ENCODE results near the gene MAGT1.

Gene MAGT1

GRCh38 chrX:77814210-77814609 lies 81.0 kb downstream of the MAGT1 start:
- Histone ChIP-seq H2BK120ac (ENCODE audit: insufficient read depth, low read length, poor library complexity) (no peak overlapping the region), H3K18ac (ENCODE audit: low read length) (no peak overlapping the region), H2BK12ac (ENCODE audit: low read length) (no peak overlapping the region), H3K4me3 (ENCODE audit: low read depth, low read length) (no peak overlapping the region), H2AFZ (ENCODE audit: insufficient read depth, low read length, poor library complexity) (no peak overlapping the region), H3K9ac (ENCODE audit: low read length) (no peak overlapping the region), H3K36me3 (ENCODE audit: control insufficient read depth in 1 of 2, insufficient read depth in 2 of 2, low read length in 2 of 2) (no peaks in the 10 kb centered on the region), H3K4ac (ENCODE audit: low read depth, low read length) (no peak overlapping the region), H4K91ac (ENCODE audit: low read depth, low read length) (no peak overlapping the region), H2AK5ac (ENCODE audit: low read length) (no peak overlapping the region), H4K8ac (ENCODE audit: low read depth, low read length) (no peak overlapping the region), H3K4me2 (ENCODE audit: low read length) (no peak overlapping the region), H3K14ac (ENCODE audit: low read length) (no peak overlapping the region), H3K9me3 (ENCODE audit: insufficient read depth, low read depth, low read length) (no peaks in the 10 kb centered on the region), H3K79me2 (ENCODE audit: control insufficient read depth, insufficient read depth, low read length, poor library complexity) (no peaks in the 10 kb centered on the region), H3K4me1 (ENCODE audit: control insufficient read depth in 1 of 2, insufficient read depth in 2 of 2, low read length in 2 of 2) (no peaks in the 10 kb centered on the region), H2BK5ac (ENCODE audit: low read depth, low read length, poor library complexity) (no peak overlapping the region), H3K79me1 (ENCODE audit: low read length) (no peaks in the 10 kb centered on the region), H3K27me3 (ENCODE audit: insufficient read depth, low read length) (no peaks in the 10 kb centered on the region), H3K27ac (ENCODE audit: low read depth, low read length) (no peak overlapping the region), H3K23ac (ENCODE audit: low read length) (no peak overlapping the region), H4K12ac (ENCODE audit: low read depth, low read length) (no peak overlapping the region)
- WGBS (ENCODE audit: extremely low coverage, insufficient coverage, insufficient read length), result no CpG with 5 or more reads among the region's 1 CpG
- no peak for DNase-seq

DNA sequence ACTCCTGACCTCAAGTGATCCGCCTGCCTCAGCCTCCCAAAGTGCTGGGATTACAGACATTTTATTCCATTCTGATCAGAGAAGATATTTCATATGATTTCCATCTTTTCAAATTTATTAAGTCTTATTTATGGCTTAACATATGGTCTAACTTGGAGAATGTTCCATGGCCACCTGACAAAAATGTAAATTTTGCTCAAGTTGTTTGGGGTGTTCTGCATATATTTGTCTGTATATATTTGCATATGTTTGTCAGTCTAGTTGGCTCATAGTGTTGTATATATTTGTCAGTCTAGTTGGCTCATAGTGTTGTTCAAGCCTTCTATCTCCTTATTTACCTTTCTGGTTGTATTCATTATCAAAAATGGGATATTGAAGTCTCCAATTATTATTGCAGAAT lies 93.0 kb downstream of the MAGT1 start:
- H3K9ac ChIP-seq (ENCODE audit: low read length), result no peak overlapping the region
- no peak overlapping the region for H3K14ac ChIP-seq (ENCODE audit: low read length)
- H3K9me3 ChIP-seq (ENCODE audit: insufficient read depth, low read depth, low read length), result no peaks in the 10 kb centered on the region
- H3K23ac ChIP-seq (ENCODE audit: low read length), result no peak overlapping the region
- no peak overlapping the region for H3K18ac ChIP-seq (ENCODE audit: low read length)
- H3K79me2 ChIP-seq (ENCODE audit: control insufficient read depth, insufficient read depth, low read length, poor library complexity), result no peaks in the 10 kb centered on the region
- no peak overlapping the region for H2BK120ac ChIP-seq (ENCODE audit: insufficient read depth, low read length, poor library complexity)
- no peak overlapping the region for H3K4me3 ChIP-seq (ENCODE audit: low read depth, low read length)
- H2BK5ac ChIP-seq (ENCODE audit: low read depth, low read length, poor library complexity), result no peak overlapping the region
- no peak overlapping the region for H3K4ac ChIP-seq (ENCODE audit: low read depth, low read length)
- no peak overlapping the region for H3K4me2 ChIP-seq (ENCODE audit: low read length)
- no CpG with 5 or more reads among the region's 1 CpG for WGBS (ENCODE audit: extremely low coverage, insufficient coverage, insufficient read length)
- H2BK12ac ChIP-seq (ENCODE audit: low read length), result no peak overlapping the region
- no peak overlapping the region for H4K91ac ChIP-seq (ENCODE audit: low read depth, low read length)
- no peaks in the 10 kb centered on the region for H3K79me1 ChIP-seq (ENCODE audit: low read length)
- no peak overlapping the region for H4K8ac ChIP-seq (ENCODE audit: low read depth, low read length)
- H3K36me3 ChIP-seq (ENCODE audit: control insufficient read depth in 1 of 2, insufficient read depth in 2 of 2, low read length in 2 of 2), result no peaks in the 10 kb centered on the region
- no peak overlapping the region for H2AFZ ChIP-seq (ENCODE audit: insufficient read depth, low read length, poor library complexity)
- no peak overlapping the region for H2AK5ac ChIP-seq (ENCODE audit: low read length)
- no peak for DNase-seq
- H3K4me1 ChIP-seq (ENCODE audit: control insufficient read depth in 1 of 2, insufficient read depth in 2 of 2, low read length in 2 of 2), result no peaks in the 10 kb centered on the region
- no peak overlapping the region for H3K27ac ChIP-seq (ENCODE audit: low read depth, low read length)
- H4K12ac ChIP-seq (ENCODE audit: low read depth, low read length), result no peak overlapping the region
- no peaks in the 10 kb centered on the region for H3K27me3 ChIP-seq (ENCODE audit: insufficient read depth, low read length)

- Histone ChIP-seq H3K9me3 (ENCODE audit: insufficient read depth, low read depth, low read length) (no peaks in the 10 kb centered on the region), H3K27ac (ENCODE audit: low read depth, low read length) (no peak overlapping the region), H3K14ac (ENCODE audit: low read length) (no peak overlapping the region), H3K4me3 (ENCODE audit: low read depth, low read length) (no peak overlapping the region), H4K12ac (ENCODE audit: low read depth, low read length) (no peak overlapping the region), H4K91ac (ENCODE audit: low read depth, low read length) (no peak overlapping the region), H3K79me1 (ENCODE audit: low read length) (no peaks in the 10 kb centered on the region), H2BK5ac (ENCODE audit: low read depth, low read length, poor library complexity) (no peak overlapping the region), H2BK12ac (ENCODE audit: low read length) (no peak overlapping the region), H3K27me3 (ENCODE audit: insufficient read depth, low read length) (no peaks in the 10 kb centered on the region), H4K8ac (ENCODE audit: low read depth, low read length) (no peak overlapping the region), H2BK120ac (ENCODE audit: insufficient read depth, low read length, poor library complexity) (no peak overlapping the region), H3K23ac (ENCODE audit: low read length) (no peak overlapping the region), H2AK5ac (ENCODE audit: low read length) (no peak overlapping the region), H3K4me1 (ENCODE audit: control insufficient read depth in 1 of 2, insufficient read depth in 2 of 2, low read length in 2 of 2) (no peaks in the 10 kb centered on the region), H3K36me3 (ENCODE audit: control insufficient read depth in 1 of 2, insufficient read depth in 2 of 2, low read length in 2 of 2) (no peaks in the 10 kb centered on the region), H3K79me2 (ENCODE audit: control insufficient read depth, insufficient read depth, low read length, poor library complexity) (no peaks in the 10 kb centered on the region), H3K9ac (ENCODE audit: low read length) (no peak overlapping the region), H2AFZ (ENCODE audit: insufficient read depth, low read length, poor library complexity) (no peak overlapping the region), H3K4ac (ENCODE audit: low read depth, low read length) (no peak overlapping the region), H3K18ac (ENCODE audit: low read length) (no peak overlapping the region), H3K4me2 (ENCODE audit: low read length) (no peak overlapping the region)
- WGBS (ENCODE audit: extremely low coverage, insufficient coverage, insufficient read length), result no CpG with 5 or more reads among the region's 1 CpG
- no peak for DNase-seq
These were observed 100.1 kb downstream of the MAGT1 start for GRCh38 chrX:77795124-77795523.

DNA sequence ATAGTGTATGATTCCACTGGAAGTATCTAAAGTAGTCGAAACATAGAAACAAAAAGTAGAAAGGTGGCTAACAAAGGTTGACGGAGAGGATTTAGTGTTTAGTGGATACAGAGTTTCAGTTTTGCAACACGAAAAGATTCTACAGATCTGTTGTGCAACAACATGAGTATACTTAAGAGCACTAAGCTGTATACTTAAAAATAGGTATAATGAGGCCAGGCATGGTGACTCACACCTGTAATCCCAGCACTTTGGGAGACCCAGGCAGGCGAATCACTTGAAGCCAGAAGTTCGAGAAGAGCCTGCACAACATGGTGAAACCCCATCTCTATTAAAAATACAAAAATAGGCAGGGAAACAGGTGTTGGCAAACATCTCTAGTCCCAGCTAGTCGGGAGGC lies 101.3 kb downstream of the MAGT1 start:
- peak in 1 of 2 donors; percentile 53 for DNase-seq
- Histone ChIP-seq H3K18ac (ENCODE audit: low read length) (no peak overlapping the region), H4K91ac (ENCODE audit: low read depth, low read length) (no peak overlapping the region), H4K8ac (ENCODE audit: low read depth, low read length) (no peak overlapping the region), H2BK12ac (ENCODE audit: low read length) (no peak overlapping the region), H3K23ac (ENCODE audit: low read length) (no peak overlapping the region), H3K4ac (ENCODE audit: low read depth, low read length) (no peak overlapping the region), H4K12ac (ENCODE audit: low read depth, low read length) (no peak overlapping the region), H3K79me1 (ENCODE audit: low read length) (no peaks in the 10 kb centered on the region), H3K14ac (ENCODE audit: low read length) (no peak overlapping the region), H3K9ac (ENCODE audit: low read length) (no peak overlapping the region), H3K4me2 (ENCODE audit: low read length) (no peak overlapping the region), H3K36me3 (ENCODE audit: control insufficient read depth in 1 of 2, insufficient read depth in 2 of 2, low read length in 2 of 2) (no peaks in the 10 kb centered on the region), H3K4me1 (ENCODE audit: control insufficient read depth in 1 of 2, insufficient read depth in 2 of 2, low read length in 2 of 2) (no peaks in the 10 kb centered on the region), H3K79me2 (ENCODE audit: control insufficient read depth, insufficient read depth, low read length, poor library complexity) (no peaks in the 10 kb centered on the region), H3K27ac (ENCODE audit: low read depth, low read length) (no peak overlapping the region), H3K27me3 (ENCODE audit: insufficient read depth, low read length) (no peaks in the 10 kb centered on the region), H2AK5ac (ENCODE audit: low read length) (no peak overlapping the region), H2AFZ (ENCODE audit: insufficient read depth, low read length, poor library complexity) (no peak overlapping the region), H3K4me3 (ENCODE audit: low read depth, low read length) (no peak overlapping the region), H2BK120ac (ENCODE audit: insufficient read depth, low read length, poor library complexity) (no peak overlapping the region), H2BK5ac (ENCODE audit: low read depth, low read length, poor library complexity) (no peak overlapping the region), H3K9me3 (ENCODE audit: insufficient read depth, low read depth, low read length) (no peaks in the 10 kb centered on the region)
- WGBS (ENCODE audit: extremely low coverage, insufficient coverage, insufficient read length), result no CpG with 5 or more reads among the region's 6 CpGs
